DND-41 (cell line): Measurements from ENCODE around the gene AFF3.

Experiments used
- ATAC-seq: fragments of 200-7000 bp; cut with Tn5 transposase; 3 replicates; pipeline ENCODE4 v1.9.1; 2021; ENCODE audit warnings: low read depth; ENCODE audit not compliant: insufficient read depth
- DNase-seq: peaks from one replicate; pipeline ENCODE4 v3.0.0-alpha.2; 2020
- H2AFZ ChIP-seq: 2 replicates; pipeline ENCODE4 v1.6.0; 2012; ENCODE audit warnings: low read depth, low read length
- H3K27ac ChIP-seq: 2 replicates; pipeline ENCODE4 v1.5.1; 2012; ENCODE audit warnings: low read length, inconsistent platforms
- H3K27me3 ChIP-seq: fragments of 200-600 bp; sonication (generic); 2 replicates; pipeline ENCODE4 v1.6.0; 2012; ENCODE audit warnings: low read length, mild to moderate bottlenecking, inconsistent platforms; ENCODE audit not compliant: insufficient read depth, poor library complexity
- H3K36me3 ChIP-seq: 2 replicates; pipeline ENCODE4 v1.5.1; 2012; ENCODE audit warnings: low read length, inconsistent platforms; ENCODE audit not compliant: insufficient read depth
- H3K4me1 ChIP-seq: 2 replicates; pipeline ENCODE4 v1.5.1; 2012; ENCODE audit warnings: mild to moderate bottlenecking, low read length; ENCODE audit not compliant: insufficient read depth
- H3K4me2 ChIP-seq: 2 replicates; pipeline ENCODE4 v1.6.0; 2012; ENCODE audit warnings: mild to moderate bottlenecking, moderate library complexity, low read length, inconsistent platforms; ENCODE audit not compliant: insufficient read depth
- H3K4me3 ChIP-seq, 2 experiments: fragments of 200-600 bp in 1 of 2; shearing (Covaris generic) in 1 of 2; 2 replicates each; pipeline ENCODE4 v1.5.1; 2012 to 2016; ENCODE audit warnings: inconsistent platforms in 2 of 2, low read length in 2 of 2, mild to moderate bottlenecking in 2 of 2, low read depth in 1 of 2, moderate library complexity in 1 of 2
- H3K79me2 ChIP-seq: 2 replicates; pipeline ENCODE4 v1.6.0; 2012; ENCODE audit warnings: low read length, inconsistent platforms; ENCODE audit not compliant: insufficient read depth
- H3K9ac ChIP-seq: 2 replicates; pipeline ENCODE4 v1.6.0; 2012; ENCODE audit warnings: low read depth, mild to moderate bottlenecking, inconsistent platforms, low read length, moderate library complexity
- H3K9me3 ChIP-seq: 2 replicates; pipeline ENCODE4 v1.5.1; 2012; ENCODE audit warnings: low read length, moderate library complexity, mild to moderate bottlenecking, inconsistent platforms; ENCODE audit not compliant: insufficient read depth, severe bottlenecking
- H4K20me1 ChIP-seq: 2 replicates; pipeline ENCODE4 v1.6.0; 2012; ENCODE audit warnings: low read length; ENCODE audit not compliant: insufficient read depth
- CTCF ChIP-seq: IDR thresholded peaks from 2 replicates; pipeline ENCODE4 v1.5.1; 2012; ENCODE audit warnings: borderline replicate concordance, low read length, moderate library complexity, mild to moderate bottlenecking; ENCODE audit not compliant: poor library complexity, severe bottlenecking; ENCODE audit errors: extremely low read depth
- EZH2 ChIP-seq: IDR thresholded peaks from 3 replicates; pipeline ENCODE4 v1.6.1; 2012; ENCODE audit warnings: borderline replicate concordance, low read depth, mild to moderate bottlenecking, moderate library complexity, low read length, inconsistent platforms; ENCODE audit not compliant: severe bottlenecking

AFF3 gene

GRCh38 chr2:99611786-99612185, 530.6 kb downstream of the AFF3 start:
- H3K4me2 ChIP-seq = no peak overlapping the region
- no peaks in the 10 kb centered on the region for H3K4me1 ChIP-seq
- H4K20me1 ChIP-seq = no peaks in the 10 kb centered on the region
- H3K9ac ChIP-seq = no peak overlapping the region
- H3K36me3 ChIP-seq = no peaks in the 10 kb centered on the region
- H3K4me3 ChIP-seq = no peak overlapping the region
- DNase-seq = no peak
- no peaks in the 10 kb centered on the region for H3K9me3 ChIP-seq
- ATAC-seq = no peak
- no peaks in the 10 kb centered on the region for H3K79me2 ChIP-seq
- TF ChIP-seq EZH2 (no peak), CTCF (no peak)
- H3K27me3 ChIP-seq = no peaks in the 10 kb centered on the region
- no peak overlapping the region for H2AFZ ChIP-seq
- no peak overlapping the region for H3K27ac ChIP-seq

GRCh38 chr2:99611034-99611433, 531.4 kb downstream of the AFF3 start:
- Histone ChIP-seq H2AFZ (no peak overlapping the region), H3K27me3 (no peaks in the 10 kb centered on the region), H3K4me3 (no peak overlapping the region), H3K4me2 (no peak overlapping the region), H3K9me3 (no peaks in the 10 kb centered on the region), H3K27ac (no peak overlapping the region), H3K36me3 (no peaks in the 10 kb centered on the region), H3K4me1 (no peaks in the 10 kb centered on the region), H3K9ac (no peak overlapping the region), H4K20me1 (no peaks in the 10 kb centered on the region), H3K79me2 (no peaks in the 10 kb centered on the region)
- TF ChIP-seq CTCF = no peak
- DNase-seq (no peak), ATAC-seq (no peak)

GRCh38 chr2:99609851-99610381, 532.5 kb downstream of the AFF3 start:
- no peaks in the 10 kb centered on the region for H3K79me2 ChIP-seq
- ATAC-seq (no peak), DNase-seq (no peak)
- H4K20me1 ChIP-seq = no peaks in the 10 kb centered on the region
- H3K36me3 ChIP-seq = no peaks in the 10 kb centered on the region
- no peak overlapping the region for H3K4me3 ChIP-seq
- H3K4me2 ChIP-seq = no peak overlapping the region
- H3K27me3 ChIP-seq = no peaks in the 10 kb centered on the region
- no peak overlapping the region for H2AFZ ChIP-seq
- no peaks in the 10 kb centered on the region for H3K4me1 ChIP-seq
- H3K9ac ChIP-seq = no peak overlapping the region
- H3K9me3 ChIP-seq = no peaks in the 10 kb centered on the region
- TF ChIP-seq EZH2 (no peak), CTCF (no peak)
- no peak overlapping the region for H3K27ac ChIP-seq

GRCh38 chr2:99608861-99609260, 533.5 kb downstream of the AFF3 start:
- no peak for TF ChIP-seq CTCF
- no peak for TF ChIP-seq EZH2
- Histone ChIP-seq H3K36me3 (no peaks in the 10 kb centered on the region), H2AFZ (no peak overlapping the region), H3K4me3 (no peak overlapping the region), H3K27me3 (no peaks in the 10 kb centered on the region), H3K9ac (no peak overlapping the region), H3K79me2 (no peaks in the 10 kb centered on the region), H3K4me2 (no peak overlapping the region), H3K9me3 (no peaks in the 10 kb centered on the region), H4K20me1 (no peaks in the 10 kb centered on the region), H3K27ac (no peak overlapping the region), H3K4me1 (no peaks in the 10 kb centered on the region)
- DNase-seq = no peak
- no peak for ATAC-seq
